Keratinocyte (primary cell): ENCODE results near the gene SCARB1. TPM values are rescaled to one million over a fixed set of nuclear protein-coding genes. Genes with fewer than 3 reads are reported as not detected.

ENCODE experiments used
- DNase-seq: peaks from one replicate; pipeline ENCODE4 v3.0.0-alpha.2; 2011; ENCODE audit warnings: low read depth, missing footprints, low spot score
- FAIRE-seq: peaks from 2 replicates; lab custom pipeline; 2011; peaks lifted over from hg19 to GRCh38; lab: Jason Lieb, UNC
- H2AFZ ChIP-seq: 2 replicates; pipeline ENCODE4 v1.6.0; 2012; ENCODE audit warnings: low read length, control low read depth, inconsistent platforms; ENCODE audit not compliant: control insufficient read depth
- H3K27ac ChIP-seq: 2 replicates; pipeline ENCODE4 v1.5.1; 2011; ENCODE audit warnings: low read length; ENCODE audit not compliant: control insufficient read depth, insufficient read depth
- H3K27me3 ChIP-seq: 3 replicates; pipeline ENCODE4 v1.6.0; 2011; ENCODE audit warnings: low read length; ENCODE audit not compliant: control insufficient read depth, insufficient read depth; ENCODE audit errors: extremely low read depth
- H3K36me3 ChIP-seq, 2 experiments: 2 replicates in 1 of 2; 3 replicates in 1 of 2; pipeline ENCODE4 v1.5.1; 2011; ENCODE audit warnings: low read length in 2 of 2, mild to moderate bottlenecking in 1 of 2; ENCODE audit not compliant: control insufficient read depth in 2 of 2, insufficient read depth in 2 of 2; ENCODE audit errors: extremely low read depth in 1 of 2
- H3K4me1 ChIP-seq: 3 replicates; pipeline ENCODE4 v1.5.1; 2011; ENCODE audit warnings: low read length; ENCODE audit not compliant: control insufficient read depth, insufficient read depth; ENCODE audit errors: extremely low read depth
- H3K4me2 ChIP-seq: 3 replicates; pipeline ENCODE4 v1.6.0; 2011; ENCODE audit warnings: low read depth, low read length; ENCODE audit not compliant: control insufficient read depth, insufficient read depth; ENCODE audit errors: extremely low read depth
- H3K4me3 ChIP-seq, 3 experiments: fragments of 200-600 bp in 1 of 3; sonication (generic) in 1 of 3; 2 replicates in 2 of 3; 3 replicates in 1 of 3; pipeline ENCODE4 v1.5.1; 2011 to 2016; ENCODE audit warnings: low read length in 3 of 3, mild to moderate bottlenecking in 3 of 3, control low read depth in 2 of 3, inconsistent platforms in 1 of 3, low read depth in 1 of 3, mixed read lengths in 1 of 3, mixed run types in 1 of 3, moderate library complexity in 1 of 3; ENCODE audit not compliant: control insufficient read depth in 2 of 3, insufficient read depth in 2 of 3; ENCODE audit errors: extremely low read depth in 1 of 3
- H3K79me2 ChIP-seq: 2 replicates; pipeline ENCODE4 v1.6.0; 2012; ENCODE audit warnings: low read length; ENCODE audit not compliant: control insufficient read depth, insufficient read depth
- H3K9ac ChIP-seq: 3 replicates; pipeline ENCODE4 v1.6.0; 2011; ENCODE audit warnings: low read length; ENCODE audit not compliant: control insufficient read depth, insufficient read depth; ENCODE audit errors: extremely low read depth
- H3K9me1 ChIP-seq: 3 replicates; pipeline ENCODE4 v1.6.0; 2011; ENCODE audit warnings: low read length; ENCODE audit not compliant: control insufficient read depth, insufficient read depth; ENCODE audit errors: extremely low read depth
- H3K9me3 ChIP-seq: 2 replicates; pipeline ENCODE4 v1.5.1; 2012; ENCODE audit warnings: low read depth, low read length; ENCODE audit not compliant: control insufficient read depth
- H4K20me1 ChIP-seq: 3 replicates; pipeline ENCODE4 v1.6.0; 2011; ENCODE audit warnings: low read length; ENCODE audit not compliant: control insufficient read depth, insufficient read depth; ENCODE audit errors: extremely low read depth
- CTCF ChIP-seq, 3 experiments: IDR thresholded peaks in 1 of 3; conservative IDR thresholded peaks in 1 of 3; optimal IDR thresholded peaks in 1 of 3; 2 replicates in 2 of 3; 3 replicates in 1 of 3; pipeline versions ENCODE3 to v1.5.1; 2011; ENCODE audit warnings: low read length in 3 of 3, mild to moderate bottlenecking in 3 of 3, moderate library complexity in 2 of 3, control low read depth in 1 of 3, inconsistent platforms in 1 of 3; ENCODE audit not compliant: insufficient read depth in 2 of 3; ENCODE audit errors: extremely low read depth in 1 of 3
- EZH2 ChIP-seq: IDR thresholded peaks from one replicate; pipeline ENCODE4 v1.6.1; 2012; ENCODE audit warnings: inconsistent platforms, mild to moderate bottlenecking, low read length, moderate library complexity
- dilution Hi-C: fragments of 300-500 bp; cut with MboI; formaldehyde crosslinking; loops from one replicate; pipeline ENCODE4 v1.7.0; 2020; ENCODE audit warnings: low sequenced_read_pairs; ENCODE audit not compliant: extremely low pct_ligation_motif_present
- polyA plus RNA-seq, 5 experiments: library from polyadenylated mRNA; depleted of rRNA in 3 of 5; stranded (reverse) in 3 of 5; stranded (forward) in 1 of 5; unstranded in 1 of 5; fragments of >200 nt; gene quantifications; 1 replicate in 1 of 5; 2 replicates in 3 of 5; 3 replicates in 1 of 5; pipeline versions ENCODE4 v1.2.1 to v1.2.3, GENCODE V29; 2011 to 2012; ENCODE audit warnings: missing spikeins in 2 of 5, low read depth in 1 of 5, low replicate concordance in 1 of 5

Gene SCARB1
- polyA plus RNA-seq, 1 donor (not counting 4 experiments of a cell fraction or from before 2014, with no cell fraction given): 40.9 TPM

GRCh38 chr12:124780752-124781685 lies 82.6 kb downstream of the SCARB1 start:
- no peak for TF ChIP-seq CTCF (optimal IDR thresholded peaks at IDR 0.05 in 1 of 3, IDR thresholded peaks at IDR 0.05 in 1 of 3, conservative IDR thresholded peaks at IDR 0.05 in 1 of 3; ENCODE audit: extremely low read depth in 1 of 3, insufficient read depth in 2 of 3, low read length in 3 of 3)
- TF ChIP-seq EZH2: no peak
- dilution Hi-C loops: no loop called here
- Histone ChIP-seq H3K27me3 (no peaks in the 10 kb centered on the region), H3K9ac (no peak overlapping the region), H3K9me3 (no peaks in the 10 kb centered on the region), H3K9me1 (no peaks in the 10 kb centered on the region), H3K79me2 (no peaks in the 10 kb centered on the region), H3K4me2 (no peak overlapping the region), H3K36me3 (peaks cover 15 to 18% of the 10 kb centered on the region in 2 experiments), H4K20me1 (no peaks in the 10 kb centered on the region), H2AFZ (no peak overlapping the region), H3K4me1 (no peaks in the 10 kb centered on the region), H3K27ac (no peak overlapping the region), H3K4me3 (no peak overlapping the region)
- DNase-seq (no peak), FAIRE-seq (no peak)

- dilution Hi-C loops: no loop called here
- Histone ChIP-seq H3K9ac (no peak overlapping the region), H3K4me2 (no peak overlapping the region), H3K4me3 (no peak overlapping the region), H3K9me3 (no peaks in the 10 kb centered on the region), H3K4me1 (peaks cover 4% of the 10 kb centered on the region), H3K27me3 (no peaks in the 10 kb centered on the region), H3K9me1 (no peaks in the 10 kb centered on the region), H3K27ac (no peak overlapping the region), H3K79me2 (no peaks in the 10 kb centered on the region), H2AFZ (no peak overlapping the region), H3K36me3 (peaks cover 12 to 14% of the 10 kb centered on the region in 2 experiments), H4K20me1 (no peaks in the 10 kb centered on the region)
- TF ChIP-seq EZH2: no peak
- TF ChIP-seq CTCF (optimal IDR thresholded peaks at IDR 0.05 in 1 of 3, IDR thresholded peaks at IDR 0.05 in 1 of 3, conservative IDR thresholded peaks at IDR 0.05 in 1 of 3; ENCODE audit: extremely low read depth in 1 of 3, insufficient read depth in 2 of 3, low read length in 3 of 3): no peak
- DNase-seq: no peak
- FAIRE-seq: no peak
These were observed 83.3 kb downstream of the SCARB1 start for GRCh38 chr12:124780336-124780735.
